H9 (cell line): ENCODE measurements around the gene PAFAH1B1. TPM values are rescaled to one million over a fixed set of nuclear protein-coding genes. Genes with fewer than 3 reads are reported as not detected.
A peak's percentile ranks its signal among the peaks of the same experiment; 100 is the strongest.

Experiments
- DNase-seq: peaks from one replicate; pipeline ENCODE4 v3.0.0-alpha.2; 2017
- H2AFZ ChIP-seq: one replicate; pipeline ENCODE4 v1.6.1; 2013; ENCODE audit warnings: mild to moderate bottlenecking, low read length, control low read depth, moderate library complexity
- H2AK5ac ChIP-seq: 2 replicates; pipeline ENCODE4 v1.6.1; 2013; ENCODE audit warnings: low read length, control low read depth, mixed read lengths; ENCODE audit not compliant: insufficient read length
- H2BK120ac ChIP-seq: one replicate; pipeline ENCODE4 v1.6.1; 2013; ENCODE audit warnings: low read depth, mild to moderate bottlenecking, low read length, control low read depth, inconsistent platforms; ENCODE audit not compliant: poor library complexity, severe bottlenecking
- H2BK12ac ChIP-seq: 2 replicates; pipeline ENCODE4 v1.6.1; 2013; ENCODE audit warnings: low read length, control low read depth, mixed read lengths, low read depth; ENCODE audit not compliant: insufficient read length
- H2BK15ac ChIP-seq: 2 replicates; pipeline ENCODE4 v1.6.1; 2013; ENCODE audit warnings: low read depth, low read length, control low read depth
- H2BK20ac ChIP-seq: one replicate; pipeline ENCODE4 v1.6.1; 2013; ENCODE audit warnings: low read depth, mild to moderate bottlenecking, low read length, control low read depth, inconsistent platforms; ENCODE audit not compliant: poor library complexity, severe bottlenecking
- H2BK5ac ChIP-seq: 2 replicates; pipeline ENCODE4 v1.6.1; 2013; ENCODE audit warnings: low read length, control low read depth, mixed read lengths; ENCODE audit not compliant: insufficient read length
- H3K14ac ChIP-seq: 2 replicates; pipeline ENCODE4 v1.6.1; 2013; ENCODE audit warnings: low read length, control low read depth; ENCODE audit not compliant: insufficient read depth
- H3K18ac ChIP-seq: 2 replicates; pipeline ENCODE4 v1.6.1; 2013; ENCODE audit warnings: low read depth, mild to moderate bottlenecking, mixed read lengths, low read length, control low read depth; ENCODE audit not compliant: insufficient read length
- H3K23ac ChIP-seq: 2 replicates; pipeline ENCODE4 v1.6.1; 2013; ENCODE audit warnings: low read length, control low read depth, mixed read lengths, low read depth; ENCODE audit not compliant: insufficient read length
- H3K23me2 ChIP-seq: 2 replicates; pipeline ENCODE4 v1.6.1; 2013; ENCODE audit warnings: low read depth, mild to moderate bottlenecking, mixed read lengths, low read length, control low read depth; ENCODE audit not compliant: insufficient read length, poor library complexity, severe bottlenecking
- H3K27ac ChIP-seq: 2 replicates; pipeline ENCODE4 v1.5.1; 2013; ENCODE audit warnings: low read length, control low read depth, mixed read lengths, low read depth; ENCODE audit not compliant: insufficient read length
- H3K27me3 ChIP-seq: 2 replicates; pipeline ENCODE4 v1.6.1; 2013; ENCODE audit warnings: low read length, control low read depth, inconsistent platforms; ENCODE audit not compliant: insufficient read depth
- H3K4ac ChIP-seq: 2 replicates; pipeline ENCODE4 v1.6.1; 2013; ENCODE audit warnings: low read depth, mild to moderate bottlenecking, control low read depth, inconsistent platforms, low read length, moderate library complexity
- H3K4me1 ChIP-seq: 2 replicates; pipeline ENCODE4 v1.6.1; 2013; ENCODE audit warnings: low read length, control low read depth, inconsistent platforms; ENCODE audit not compliant: insufficient read depth
- H3K4me2 ChIP-seq: 2 replicates; pipeline ENCODE4 v1.6.1; 2013; ENCODE audit warnings: low read length, control low read depth, mixed read lengths; ENCODE audit not compliant: insufficient read length, insufficient read depth
- H3K56ac ChIP-seq: 2 replicates; pipeline ENCODE4 v1.6.1; 2013; ENCODE audit warnings: low read depth, mild to moderate bottlenecking, mixed read lengths, low read length, control low read depth; ENCODE audit not compliant: insufficient read length
- H3K79me1 ChIP-seq: 2 replicates; pipeline ENCODE4 v1.6.1; 2013; ENCODE audit warnings: low read depth, mild to moderate bottlenecking, moderate library complexity, low read length, control low read depth, inconsistent platforms; ENCODE audit not compliant: insufficient read depth, poor library complexity, severe bottlenecking
- H3K79me2 ChIP-seq: 2 replicates; pipeline ENCODE4 v1.6.1; 2013; ENCODE audit warnings: low read length, control low read depth, inconsistent platforms; ENCODE audit not compliant: insufficient read depth
- H3K9ac ChIP-seq: 2 replicates; pipeline ENCODE4 v1.6.1; 2013; ENCODE audit warnings: low read length, control low read depth, mixed read lengths; ENCODE audit not compliant: insufficient read length; ENCODE audit errors: extremely low read depth
- H3K9me3 ChIP-seq: one replicate; pipeline ENCODE4 v1.6.1; 2013; ENCODE audit warnings: low read depth, low read length, inconsistent platforms; ENCODE audit not compliant: control insufficient read depth
- H3T11ph ChIP-seq: one replicate; pipeline ENCODE4 v1.6.1; 2013; ENCODE audit warnings: mild to moderate bottlenecking, low read length, control low read depth, inconsistent platforms
- H4K20me1 ChIP-seq: one replicate; pipeline ENCODE4 v1.6.1; 2013; ENCODE audit not compliant: control insufficient read depth, insufficient read length, insufficient read depth
- H4K5ac ChIP-seq: 2 replicates; pipeline ENCODE4 v1.6.1; 2013; ENCODE audit warnings: low read depth, mild to moderate bottlenecking, mixed read lengths, low read length, control low read depth; ENCODE audit not compliant: insufficient read length
- H4K8ac ChIP-seq: replicated peaks from 2 replicates; pipeline ENCODE4 v1.6.1; 2013; ENCODE audit warnings: low read length, control low read depth, mixed read lengths, low read depth; ENCODE audit not compliant: insufficient read length
- H4K91ac ChIP-seq: 2 replicates; pipeline ENCODE4 v1.6.1; 2013; ENCODE audit warnings: low read depth, mild to moderate bottlenecking, moderate library complexity, mixed read lengths, low read length, control low read depth; ENCODE audit not compliant: insufficient read length
- H3K27ac Mint-ChIP-seq, 3 experiments: 2 replicates in 2 of 3; 3 replicates in 1 of 3; pipeline ENCODE4 v1.8.0; 2020 to 2021; ENCODE audit warnings: mixed read lengths in 3 of 3, mild to moderate bottlenecking in 1 of 3, moderate library complexity in 1 of 3
- H3K27me3 Mint-ChIP-seq: 2 replicates; pipeline ENCODE4 v1.8.0; 2021; ENCODE audit warnings: low read depth, mild to moderate bottlenecking, moderate library complexity, mixed read lengths
- H3K36me3 Mint-ChIP-seq, 3 experiments: 2 replicates in 2 of 3; 3 replicates in 1 of 3; pipeline ENCODE4 v1.8.0; 2020 to 2021; ENCODE audit warnings: low read depth in 3 of 3, mixed read lengths in 3 of 3; ENCODE audit not compliant: insufficient read depth in 1 of 3
- H3K4me1 Mint-ChIP-seq, 2 experiments: 2 replicates each; pipeline ENCODE4 v1.8.0; 2020; ENCODE audit warnings: mixed read lengths in 2 of 2
- H3K4me3 Mint-ChIP-seq, 2 experiments: 2 replicates in 1 of 2; 3 replicates in 1 of 2; pipeline ENCODE4 v1.8.0; 2020 to 2021; ENCODE audit warnings: mild to moderate bottlenecking in 2 of 2, mixed read lengths in 2 of 2, moderate library complexity in 1 of 2
- H3K9me3 Mint-ChIP-seq, 2 experiments: 2 replicates in 1 of 2; 3 replicates in 1 of 2; pipeline ENCODE4 v1.8.0; 2020; ENCODE audit warnings: mild to moderate bottlenecking in 2 of 2, mixed read lengths in 2 of 2, moderate library complexity in 1 of 2
- WGBS: extraction: QIAGEN DNeasy Blood & Tissue Kit; methylation state at CpG from one replicate; pipeline ENCODE4 v1.1.7; 2013; ENCODE audit warnings: missing lambda C conversion rate, low lambda C conversion rate, mixed read lengths; ENCODE audit not compliant: insufficient read length; ENCODE audit errors: extremely low coverage; 5-methylcytosine and 5-hydroxymethylcytosine counted together
- total RNA-seq: library from RNA; stranded (reverse); gene quantifications from 2 replicates; pipeline ENCODE4 v1.2.1, GENCODE V29; 2021
- TF ChIP-seq, protein P1 (sequence below): fragments of 200-600 bp; sonication (generic); conservative IDR thresholded peaks from 3 replicates; pipeline ENCODE4 v1.8.0; 2021; ENCODE audit warnings: antibody characterized with exemption, mild to moderate bottlenecking

PAFAH1B1 gene
- total RNA-seq, 1 experiment from 2014 or later = 134 TPM

DNA sequence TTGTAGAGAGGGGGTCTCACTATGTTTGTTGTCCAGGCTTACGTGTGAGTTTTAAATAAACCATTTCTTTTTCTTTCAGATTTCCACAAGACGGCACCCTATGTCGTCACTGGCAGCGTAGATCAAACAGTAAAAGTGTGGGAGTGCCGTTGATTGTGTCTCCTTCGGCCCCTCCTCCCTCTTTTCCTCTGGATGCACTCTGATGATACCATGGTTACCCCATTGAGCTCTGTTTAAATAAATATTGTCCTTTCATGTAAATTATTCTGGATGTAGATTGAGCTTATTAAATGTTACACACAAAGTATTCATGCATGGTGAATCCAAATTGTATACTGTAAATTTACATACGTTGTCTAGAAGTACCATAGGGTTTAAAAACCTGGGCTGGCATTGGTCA lies 88.2 kb downstream of the PAFAH1B1 start:
- no peaks in the 10 kb centered on the region for H3K4me1 ChIP-seq
- H3K18ac ChIP-seq = no peak overlapping the region
- H2BK120ac ChIP-seq = no peak overlapping the region
- H3K56ac ChIP-seq = no peak overlapping the region
- no peak for DNase-seq
- no peak overlapping the region for H3K4me3 Mint-ChIP-seq
- H3K36me3 Mint-ChIP-seq = peaks cover 21 to 69% (median 53%) of the 10 kb centered on the region in 3 experiments; a peak in 6 of 7 replicates
- H3K27me3 Mint-ChIP-seq = no peaks in the 10 kb centered on the region
- no peak overlapping the region for H4K5ac ChIP-seq
- no peaks in the 10 kb centered on the region for H3K79me1 ChIP-seq
- no peak overlapping the region for H2BK5ac ChIP-seq
- H3K23me2 ChIP-seq = no peaks in the 10 kb centered on the region
- no peak overlapping the region for H3K4ac ChIP-seq
- H3K14ac ChIP-seq = no peak overlapping the region
- H3K4me1 Mint-ChIP-seq = peaks cover 4 to 10% of the 10 kb centered on the region in 2 experiments; a peak in 2 of 4 replicates
- H3T11ph ChIP-seq = no peak overlapping the region
- H2AFZ ChIP-seq = no peak overlapping the region
- no peak overlapping the region for H3K23ac ChIP-seq
- H2BK15ac ChIP-seq = no peak overlapping the region
- H3K9me3 ChIP-seq = no peaks in the 10 kb centered on the region
- TF ChIP-seq, protein P1, sequence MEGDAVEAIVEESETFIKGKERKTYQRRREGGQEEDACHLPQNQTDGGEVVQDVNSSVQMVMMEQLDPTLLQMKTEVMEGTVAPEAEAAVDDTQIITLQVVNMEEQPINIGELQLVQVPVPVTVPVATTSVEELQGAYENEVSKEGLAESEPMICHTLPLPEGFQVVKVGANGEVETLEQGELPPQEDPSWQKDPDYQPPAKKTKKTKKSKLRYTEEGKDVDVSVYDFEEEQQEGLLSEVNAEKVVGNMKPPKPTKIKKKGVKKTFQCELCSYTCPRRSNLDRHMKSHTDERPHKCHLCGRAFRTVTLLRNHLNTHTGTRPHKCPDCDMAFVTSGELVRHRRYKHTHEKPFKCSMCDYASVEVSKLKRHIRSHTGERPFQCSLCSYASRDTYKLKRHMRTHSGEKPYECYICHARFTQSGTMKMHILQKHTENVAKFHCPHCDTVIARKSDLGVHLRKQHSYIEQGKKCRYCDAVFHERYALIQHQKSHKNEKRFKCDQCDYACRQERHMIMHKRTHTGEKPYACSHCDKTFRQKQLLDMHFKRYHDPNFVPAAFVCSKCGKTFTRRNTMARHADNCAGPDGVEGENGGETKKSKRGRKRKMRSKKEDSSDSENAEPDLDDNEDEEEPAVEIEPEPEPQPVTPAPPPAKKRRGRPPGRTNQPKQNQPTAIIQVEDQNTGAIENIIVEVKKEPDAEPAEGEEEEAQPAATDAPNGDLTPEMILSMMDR = no peak
- H4K20me1 ChIP-seq = no peaks in the 10 kb centered on the region
- no peak overlapping the region for H2BK20ac ChIP-seq
- no peak overlapping the region for H4K8ac ChIP-seq
- H3K27me3 ChIP-seq = no peaks in the 10 kb centered on the region
- no peaks in the 10 kb centered on the region for H3K9me3 Mint-ChIP-seq
- H2BK12ac ChIP-seq = no peak overlapping the region
- H4K91ac ChIP-seq = no peak overlapping the region
- no peak overlapping the region for H3K9ac ChIP-seq
- no peak overlapping the region for H3K4me2 ChIP-seq
- H3K27ac ChIP-seq = no peak overlapping the region
- no CpG with 5 or more reads among the region's 7 CpGs for WGBS
- H3K79me2 ChIP-seq = no peaks in the 10 kb centered on the region; the same call in 1 of the 2 replicates
- H2AK5ac ChIP-seq = no peak overlapping the region
- 0 out of 7 replicates have a peak overlapping the region, but pooled peaks of 1 of the 3 experiments have one; percentile 21 for H3K27ac Mint-ChIP-seq
